ENCODE results near the gene TESPA1.

TESPA1 gene

DNA sequence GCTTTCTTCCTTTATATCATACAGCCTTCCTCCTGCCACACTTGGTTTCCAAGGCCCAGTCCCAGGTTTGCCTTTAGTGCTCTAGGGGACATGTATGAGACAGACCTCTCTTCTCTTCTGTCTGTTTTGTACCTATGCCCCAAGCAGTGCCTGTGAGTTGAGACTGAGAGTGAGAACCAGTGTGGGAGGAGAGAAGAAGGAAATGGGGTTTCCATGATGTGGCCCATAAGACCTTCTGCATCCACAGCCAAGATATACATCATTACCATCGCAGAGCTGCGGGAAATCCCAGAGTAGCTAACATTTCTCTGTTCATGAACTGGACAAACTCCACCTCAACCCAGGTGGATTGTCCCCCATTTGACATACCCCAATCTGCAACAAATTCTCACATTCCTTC lies 2.8 kb downstream of the TESPA1 start:
- no peak overlapping the region for H3K4me3 ChIP-seq (ENCODE audit: low read depth, low read length)
- H3K4me1 ChIP-seq (ENCODE audit: control insufficient read depth, insufficient read depth, low read length) = no peaks in the 10 kb centered on the region
- CTCF ChIA-PET = interaction anchor here (0.7 to 2.9 kb wide), 2 partner anchors 11 to 162 kb away, joined by 3 to 16 read pairs; no protein-coding TSS in a partner anchor

DNA sequence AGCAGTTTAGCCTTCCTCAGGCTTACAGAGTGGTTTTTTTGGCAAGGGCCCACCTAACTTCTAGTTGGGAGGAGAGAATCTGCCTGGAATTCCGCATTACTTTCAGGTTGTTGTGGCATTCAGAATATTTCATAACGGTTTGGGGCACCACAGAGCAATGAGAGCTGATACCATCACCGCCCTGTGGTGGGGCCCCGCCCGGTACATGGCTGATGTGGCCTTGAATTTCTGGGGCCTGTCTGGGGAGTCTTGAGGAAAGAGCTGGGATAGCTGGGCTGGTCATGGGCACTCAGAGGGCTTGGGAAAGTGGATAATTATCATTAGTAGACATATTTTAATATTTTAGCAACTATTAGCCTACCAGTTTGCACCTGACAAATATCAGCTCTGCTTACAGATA lies 4.2 kb downstream of the TESPA1 start:
- H3K4me3 ChIP-seq (ENCODE audit: low read depth, low read length) = no peak overlapping the region
- H3K9me3 ChIP-seq (ENCODE audit: control insufficient read depth, insufficient read depth, low read depth, low read length) = no peaks in the 10 kb centered on the region

More for the DNA sequence above, 2.8 kb downstream of the TESPA1 start:
- Histone ChIP-seq H3K9me3 (ENCODE audit: control insufficient read depth, insufficient read depth, low read depth, low read length) (no peaks in the 10 kb centered on the region), H3K36me3 (ENCODE audit: control insufficient read depth in 2 of 2, insufficient read depth in 1 of 2, low read length in 2 of 2) (no peaks in the 10 kb centered on the region), H3K27ac (ENCODE audit: extremely low read depth, low read depth, low read length) (no peak overlapping the region)
- POLR2A ChIA-PET = no interaction called here
- no peak for TF ChIP-seq ZNF114 (tag by site-specific recombination; IDR thresholded peaks at IDR 0.05)
- TF ChIP-seq ZNF747 (tag by site-specific recombination; IDR thresholded peaks at IDR 0.05) = no peak
- TF ChIP-seq ZNF132 (tag by site-specific recombination; IDR thresholded peaks at IDR 0.05; ENCODE audit: borderline replicate concordance) = no peak
- no peak for TF ChIP-seq ZNF664 (tag by site-specific recombination; IDR thresholded peaks at IDR 0.05)
- no peak for TF ChIP-seq ZNF701 (tag by site-specific recombination; IDR thresholded peaks at IDR 0.05)
- TF ChIP-seq ZNF560 (tag by site-specific recombination; IDR thresholded peaks at IDR 0.05; ENCODE audit: borderline replicate concordance) = no peak

DNA sequence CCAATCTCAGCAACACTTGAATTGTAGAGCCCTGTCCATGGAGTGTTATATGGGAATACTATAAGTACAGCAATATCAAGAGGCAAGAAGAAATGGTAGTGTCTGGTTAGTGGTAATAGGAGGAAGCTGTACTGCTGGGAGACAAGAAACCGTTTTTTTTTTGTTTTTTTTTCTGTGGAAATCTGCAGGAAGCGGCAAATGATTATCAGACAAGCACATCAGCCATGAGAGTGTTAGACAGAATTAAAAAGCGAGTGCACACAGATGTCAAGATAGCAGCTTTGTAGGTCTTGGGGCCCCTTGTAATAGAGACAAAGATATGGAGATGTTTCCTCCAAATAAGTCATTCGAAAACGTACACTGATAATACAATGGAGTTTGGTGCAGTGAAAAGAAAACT lies 6.7 kb downstream of the TESPA1 start:
- Histone ChIP-seq H3K27ac (ENCODE audit: extremely low read depth, low read depth, low read length) (no peak overlapping the region), H3K4me1 (ENCODE audit: control insufficient read depth, insufficient read depth, low read length) (no peaks in the 10 kb centered on the region), H3K4me3 (ENCODE audit: low read depth, low read length) (no peak overlapping the region), H3K9me3 (ENCODE audit: control insufficient read depth, insufficient read depth, low read depth, low read length) (no peaks in the 10 kb centered on the region), H3K36me3 (ENCODE audit: control insufficient read depth in 2 of 2, insufficient read depth in 1 of 2, low read length in 2 of 2) (no peaks in the 10 kb centered on the region)
- ChIA-PET CTCF (interaction anchor here (0.8 kb wide), 1 partner anchor 90 kb away, joined by 3 read pairs; no protein-coding TSS in a partner anchor), POLR2A (interaction anchor here (0.6 kb wide), 1 partner anchor 1904 kb away, joined by 8 read pairs; no protein-coding TSS in a partner anchor)
- TF ChIP-seq TRIM28 (IDR thresholded peaks at IDR 0.05; ENCODE audit: borderline replicate concordance, low read length) (no peak), ZNF175 (tag by site-specific recombination; IDR thresholded peaks at IDR 0.05) (no peak), ZNF2 (tag by site-specific recombination; IDR thresholded peaks at IDR 0.05) (no peak), ZNF404 (tag by site-specific recombination; IDR thresholded peaks at IDR 0.05) (no peak), SETDB1 (IDR thresholded peaks at IDR 0.05; ENCODE audit: insufficient read length, low read length) (no peak), ZNF202 (tag by site-specific recombination; IDR thresholded peaks at IDR 0.05; ENCODE audit: borderline replicate concordance) (no peak)
- TF ChIP-seq, protein P1, sequence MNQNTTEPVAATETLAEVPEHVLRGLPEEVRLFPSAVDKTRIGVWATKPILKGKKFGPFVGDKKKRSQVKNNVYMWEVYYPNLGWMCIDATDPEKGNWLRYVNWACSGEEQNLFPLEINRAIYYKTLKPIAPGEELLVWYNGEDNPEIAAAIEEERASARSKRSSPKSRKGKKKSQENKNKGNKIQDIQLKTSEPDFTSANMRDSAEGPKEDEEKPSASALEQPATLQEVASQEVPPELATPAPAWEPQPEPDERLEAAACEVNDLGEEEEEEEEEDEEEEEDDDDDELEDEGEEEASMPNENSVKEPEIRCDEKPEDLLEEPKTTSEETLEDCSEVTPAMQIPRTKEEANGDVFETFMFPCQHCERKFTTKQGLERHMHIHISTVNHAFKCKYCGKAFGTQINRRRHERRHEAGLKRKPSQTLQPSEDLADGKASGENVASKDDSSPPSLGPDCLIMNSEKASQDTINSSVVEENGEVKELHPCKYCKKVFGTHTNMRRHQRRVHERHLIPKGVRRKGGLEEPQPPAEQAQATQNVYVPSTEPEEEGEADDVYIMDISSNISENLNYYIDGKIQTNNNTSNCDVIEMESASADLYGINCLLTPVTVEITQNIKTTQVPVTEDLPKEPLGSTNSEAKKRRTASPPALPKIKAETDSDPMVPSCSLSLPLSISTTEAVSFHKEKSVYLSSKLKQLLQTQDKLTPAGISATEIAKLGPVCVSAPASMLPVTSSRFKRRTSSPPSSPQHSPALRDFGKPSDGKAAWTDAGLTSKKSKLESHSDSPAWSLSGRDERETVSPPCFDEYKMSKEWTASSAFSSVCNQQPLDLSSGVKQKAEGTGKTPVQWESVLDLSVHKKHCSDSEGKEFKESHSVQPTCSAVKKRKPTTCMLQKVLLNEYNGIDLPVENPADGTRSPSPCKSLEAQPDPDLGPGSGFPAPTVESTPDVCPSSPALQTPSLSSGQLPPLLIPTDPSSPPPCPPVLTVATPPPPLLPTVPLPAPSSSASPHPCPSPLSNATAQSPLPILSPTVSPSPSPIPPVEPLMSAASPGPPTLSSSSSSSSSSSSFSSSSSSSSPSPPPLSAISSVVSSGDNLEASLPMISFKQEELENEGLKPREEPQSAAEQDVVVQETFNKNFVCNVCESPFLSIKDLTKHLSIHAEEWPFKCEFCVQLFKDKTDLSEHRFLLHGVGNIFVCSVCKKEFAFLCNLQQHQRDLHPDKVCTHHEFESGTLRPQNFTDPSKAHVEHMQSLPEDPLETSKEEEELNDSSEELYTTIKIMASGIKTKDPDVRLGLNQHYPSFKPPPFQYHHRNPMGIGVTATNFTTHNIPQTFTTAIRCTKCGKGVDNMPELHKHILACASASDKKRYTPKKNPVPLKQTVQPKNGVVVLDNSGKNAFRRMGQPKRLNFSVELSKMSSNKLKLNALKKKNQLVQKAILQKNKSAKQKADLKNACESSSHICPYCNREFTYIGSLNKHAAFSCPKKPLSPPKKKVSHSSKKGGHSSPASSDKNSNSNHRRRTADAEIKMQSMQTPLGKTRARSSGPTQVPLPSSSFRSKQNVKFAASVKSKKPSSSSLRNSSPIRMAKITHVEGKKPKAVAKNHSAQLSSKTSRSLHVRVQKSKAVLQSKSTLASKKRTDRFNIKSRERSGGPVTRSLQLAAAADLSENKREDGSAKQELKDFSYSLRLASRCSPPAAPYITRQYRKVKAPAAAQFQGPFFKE (tag by site-specific recombination; IDR thresholded peaks at IDR 0.05; ENCODE audit: borderline replicate concordance) = no peak

More for the DNA sequence above, 4.2 kb downstream of the TESPA1 start:
- H3K36me3 ChIP-seq (ENCODE audit: control insufficient read depth in 2 of 2, insufficient read depth in 1 of 2, low read length in 2 of 2) = no peaks in the 10 kb centered on the region
- CTCF ChIA-PET = interaction anchor here (0.6 to 0.8 kb wide), 4 partner anchors 13 to 148 kb away, joined by 3 to 4 read pairs (median 3); no protein-coding TSS in a partner anchor
- no peaks in the 10 kb centered on the region for H3K4me1 ChIP-seq (ENCODE audit: control insufficient read depth, insufficient read depth, low read length)
- TF ChIP-seq, protein P2, sequence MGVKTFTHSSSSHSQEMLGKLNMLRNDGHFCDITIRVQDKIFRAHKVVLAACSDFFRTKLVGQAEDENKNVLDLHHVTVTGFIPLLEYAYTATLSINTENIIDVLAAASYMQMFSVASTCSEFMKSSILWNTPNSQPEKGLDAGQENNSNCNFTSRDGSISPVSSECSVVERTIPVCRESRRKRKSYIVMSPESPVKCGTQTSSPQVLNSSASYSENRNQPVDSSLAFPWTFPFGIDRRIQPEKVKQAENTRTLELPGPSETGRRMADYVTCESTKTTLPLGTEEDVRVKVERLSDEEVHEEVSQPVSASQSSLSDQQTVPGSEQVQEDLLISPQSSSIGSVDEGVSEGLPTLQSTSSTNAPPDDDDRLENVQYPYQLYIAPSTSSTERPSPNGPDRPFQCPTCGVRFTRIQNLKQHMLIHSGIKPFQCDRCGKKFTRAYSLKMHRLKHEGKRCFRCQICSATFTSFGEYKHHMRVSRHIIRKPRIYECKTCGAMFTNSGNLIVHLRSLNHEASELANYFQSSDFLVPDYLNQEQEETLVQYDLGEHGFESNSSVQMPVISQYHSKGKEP (tag by site-specific recombination; IDR thresholded peaks at IDR 0.05) = no peak
- TF ChIP-seq ZNF169 (tag by site-specific recombination; IDR thresholded peaks at IDR 0.05) (no peak), RBAK (tag by site-specific recombination; IDR thresholded peaks at IDR 0.05) (no peak), ZNF433 (tag by site-specific recombination; IDR thresholded peaks at IDR 0.05; ENCODE audit: low read depth) (no peak)
- TF ChIP-seq, protein P3, sequence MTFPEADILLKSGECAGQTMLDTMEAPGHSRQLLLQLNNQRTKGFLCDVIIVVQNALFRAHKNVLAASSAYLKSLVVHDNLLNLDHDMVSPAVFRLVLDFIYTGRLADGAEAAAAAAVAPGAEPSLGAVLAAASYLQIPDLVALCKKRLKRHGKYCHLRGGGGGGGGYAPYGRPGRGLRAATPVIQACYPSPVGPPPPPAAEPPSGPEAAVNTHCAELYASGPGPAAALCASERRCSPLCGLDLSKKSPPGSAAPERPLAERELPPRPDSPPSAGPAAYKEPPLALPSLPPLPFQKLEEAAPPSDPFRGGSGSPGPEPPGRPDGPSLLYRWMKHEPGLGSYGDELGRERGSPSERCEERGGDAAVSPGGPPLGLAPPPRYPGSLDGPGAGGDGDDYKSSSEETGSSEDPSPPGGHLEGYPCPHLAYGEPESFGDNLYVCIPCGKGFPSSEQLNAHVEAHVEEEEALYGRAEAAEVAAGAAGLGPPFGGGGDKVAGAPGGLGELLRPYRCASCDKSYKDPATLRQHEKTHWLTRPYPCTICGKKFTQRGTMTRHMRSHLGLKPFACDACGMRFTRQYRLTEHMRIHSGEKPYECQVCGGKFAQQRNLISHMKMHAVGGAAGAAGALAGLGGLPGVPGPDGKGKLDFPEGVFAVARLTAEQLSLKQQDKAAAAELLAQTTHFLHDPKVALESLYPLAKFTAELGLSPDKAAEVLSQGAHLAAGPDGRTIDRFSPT (tag by site-specific recombination; IDR thresholded peaks at IDR 0.05) = no peak
- POLR2A ChIA-PET = no interaction called here
- no peak overlapping the region for H3K27ac ChIP-seq (ENCODE audit: extremely low read depth, low read depth, low read length)
